HepG2 (cell line): ENCODE measurements around the gene C1orf21. TPM values are rescaled to one million over a fixed set of nuclear protein-coding genes. Genes with fewer than 3 reads are reported as not detected.

ENCODE experiments used
- ATAC-seq: fragments of 200-7000 bp; cut with Tn5 transposase; 3 replicates; pipeline ENCODE4 v1.9.1; 2020; ENCODE audit warnings: mild to moderate bottlenecking, moderate library complexity
- BruUV-seq: library from RNA; stranded (reverse); fragments of 400-500 nt; replicated peaks from 2 replicates; lab custom pipeline; 2021; lab: Mats Ljungman, UMichigan
- CTCF ChIA-PET: fragments of 300-600 bp; formaldehyde crosslinking; extraction: SDS; loops from one replicate; lab custom pipeline; 2021; ENCODE audit warnings: low total read pairs, inconsistent platforms, low intra/inter-chr PET ratio; lab: Yijun Ruan, JAX
- POLR2A ChIA-PET: fragments of 350-600 bp; sonication (Branson Sonifier 250); formaldehyde crosslinking; loops from one replicate; lab custom pipeline; 2020; ENCODE audit warnings: antibody characterized with exemption, inconsistent platforms; lab: Yijun Ruan, JAX
- DNase-seq: peaks from one replicate; pipeline ENCODE4 v3.0.0-alpha.2; 2015; ENCODE audit warnings: low spot score
- FAIRE-seq: peaks from 3 replicates; lab custom pipeline; 2011; peaks lifted over from hg19 to GRCh38; lab: Jason Lieb, UNC
- H2AFZ ChIP-seq: one replicate; pipeline ENCODE4 v1.6.1; 2011; ENCODE audit warnings: low read length, inconsistent platforms
- H3K27ac ChIP-seq: fragments of 300-600 bp; 3 replicates; pipeline ENCODE4 v1.8.0; 2011; ENCODE audit warnings: mixed run types, mild to moderate bottlenecking, mixed read lengths, low read length, inconsistent platforms; ENCODE audit not compliant: insufficient read depth; ENCODE audit errors: extremely low read length
- H3K27me3 ChIP-seq, 2 experiments: fragments of 200-600 bp in 1 of 2; 2 replicates in 1 of 2; 3 replicates in 1 of 2; pipeline versions ENCODE4 v1.6.0 to v1.8.0; 2011; ENCODE audit warnings: low read length in 2 of 2, mild to moderate bottlenecking in 2 of 2, moderate library complexity in 2 of 2, inconsistent platforms in 1 of 2; ENCODE audit not compliant: insufficient read depth in 2 of 2, control insufficient read depth in 1 of 2
- H3K36me3 ChIP-seq, 2 experiments: fragments of 200-600 bp in 1 of 2; replicated peaks in 1 of 2; 2 replicates in 1 of 2; 3 replicates in 1 of 2; pipeline versions ENCODE4 v1.5.1 to v1.8.0; 2011; ENCODE audit warnings: low read length in 2 of 2, inconsistent platforms in 1 of 2; ENCODE audit not compliant: insufficient read depth in 2 of 2, control insufficient read depth in 1 of 2
- H3K4me1 ChIP-seq: 2 replicates; pipeline ENCODE4 v1.5.1; 2012; ENCODE audit warnings: low read length, inconsistent platforms; ENCODE audit not compliant: insufficient read depth
- H3K4me2 ChIP-seq: 2 replicates; pipeline ENCODE4 v1.6.0; 2011; ENCODE audit warnings: low read depth, low read length, inconsistent platforms
- H3K4me3 ChIP-seq, 3 experiments: fragments of 200-600 bp in 1 of 3; sonication (generic), shearing (Covaris generic) in 1 of 3; replicated peaks in 1 of 3; 2 replicates each; pipeline ENCODE4 v1.5.1; 2011 to 2016; ENCODE audit warnings: low read length in 3 of 3, inconsistent platforms in 2 of 3, low read depth in 2 of 3, mild to moderate bottlenecking in 2 of 3, control low read depth in 1 of 3, mixed read lengths in 1 of 3; ENCODE audit not compliant: insufficient read depth in 1 of 3
- H3K79me2 ChIP-seq: one replicate; pipeline ENCODE4 v1.6.1; 2011; ENCODE audit warnings: low read length, inconsistent platforms; ENCODE audit not compliant: insufficient read depth
- H3K9ac ChIP-seq: 2 replicates; pipeline ENCODE4 v1.6.0; 2011; ENCODE audit warnings: mild to moderate bottlenecking, low read depth, low read length, inconsistent platforms; ENCODE audit not compliant: insufficient read depth
- H3K9me3 ChIP-seq: 2 replicates; pipeline ENCODE4 v1.5.1; 2012; ENCODE audit warnings: mild to moderate bottlenecking, low read length
- H4K20me1 ChIP-seq: 2 replicates; pipeline ENCODE4 v1.6.0; 2011; ENCODE audit warnings: inconsistent platforms, mild to moderate bottlenecking, low read length, moderate library complexity; ENCODE audit not compliant: insufficient read depth
- GABPA ChIP-seq, 2 experiments: IDR thresholded peaks; 2 replicates each; pipeline ENCODE4 v1.6.1; 2011 to 2016; ENCODE audit warnings: low read depth in 2 of 2, low read length in 1 of 2, missing biosample characterization in 1 of 2, missing genetic modification characterization in 1 of 2
- NR2C2 ChIP-seq: sonication (generic); formaldehyde crosslinking; IDR thresholded peaks from 2 replicates; pipeline ENCODE4 v1.4.0; 2020; ENCODE audit warnings: missing genetic modification reagents, mild to moderate bottlenecking, moderate library complexity, borderline replicate concordance
- RFXAP ChIP-seq: sonication (generic); formaldehyde crosslinking; IDR thresholded peaks from 2 replicates; pipeline ENCODE4 v1.4.0; 2020; ENCODE audit warnings: missing genetic modification reagents, borderline replicate concordance
- WGBS: methylation state at CpG from one replicate; pipeline ENCODE4 v1.1.6; 2017; ENCODE audit warnings: low lambda C conversion rate; 5-methylcytosine and 5-hydroxymethylcytosine counted together
- in situ Hi-C: cut with HindIII; loops from 2 replicates; pipeline ENCODE4 v1.10.0; 2017; ENCODE audit warnings: low pct_unique_long_range_greater_than_20kb; ENCODE audit not compliant: extremely low pct_ligation_motif_present
- intact Hi-C: fragments of 100-400 bp; cut with micrococcal nuclease; formaldehyde crosslinking; loops from one replicate; pipeline ENCODE4 v1.10.0; 2022; ENCODE audit not compliant: unreplicated experiment
- polyA plus RNA-seq, 8 experiments: library from polyadenylated mRNA; depleted of rRNA in 3 of 8; stranded (reverse) in 7 of 8; unstranded in 1 of 8; fragments of >200 nt; fragmentation: Illumina TruSeq in 4 of 8; extraction: Trizol in 4 of 8; gene quantifications; 2 replicates each; pipeline versions ENCODE4 v1.2.1 to v1.2.3, GENCODE V29; 2011 to 2016; ENCODE audit warnings: low read depth in 4 of 8, missing spikeins in 1 of 8, mixed read lengths in 1 of 8; ENCODE audit not compliant: insufficient read depth in 1 of 8
- total RNA-seq, 5 experiments: library from RNA; depleted of rRNA; stranded (reverse); fragments of >200 nt; fragmentation: Illumina TruSeq; extraction: Trizol; gene quantifications; 2 replicates each; pipeline ENCODE4 v1.2.3, GENCODE V29; 2016; ENCODE audit warnings: low read depth in 1 of 5
- TF ChIP-seq, protein P1 (sequence below): sonication (generic); formaldehyde crosslinking; IDR thresholded peaks from 2 replicates; pipeline ENCODE4 v1.5.1; 2020; ENCODE audit warnings: mild to moderate bottlenecking, missing genetic modification reagents, moderate library complexity

The C1orf21 gene
- total and polyA plus RNA-seq, 2 of the 13 experiments (the other 11 are each of a cell fraction or from before 2014, with no cell fraction given), result not detected

DNA sequence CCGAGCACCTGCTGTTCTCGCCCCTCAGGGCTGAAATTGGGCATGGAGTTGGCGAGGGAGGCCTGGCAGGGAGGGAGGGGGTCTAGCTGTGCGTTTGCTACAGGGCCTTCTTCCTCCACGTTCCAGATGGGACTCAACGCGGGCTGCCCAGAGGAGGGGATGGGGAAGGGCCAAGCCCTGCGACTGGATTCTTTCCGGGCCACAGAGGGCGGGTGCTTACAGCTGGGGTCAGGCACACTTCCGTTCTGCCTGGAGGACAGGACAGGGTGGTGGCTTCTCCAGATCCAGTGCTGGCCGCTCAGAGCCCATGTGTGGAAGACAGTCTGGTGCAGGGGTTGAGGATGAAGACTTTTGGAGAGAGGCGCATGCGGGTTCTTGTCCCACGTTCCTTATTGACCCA is 277.8 kb downstream of the C1orf21 start:
- ATAC-seq, result peak; percentile 38

More for the DNA sequence above, 277.8 kb downstream of the C1orf21 start:
- H3K27ac ChIP-seq, result no peak overlapping the region
- in situ Hi-C loops, result loop anchor here (25.0 kb wide), 1 partner anchor 577 kb away; no protein-coding TSS in a partner anchor
- intact Hi-C loops, result loop anchor here (1.0 kb wide), 1 partner anchor 589 kb away; no protein-coding TSS in a partner anchor
- H3K4me3 ChIP-seq, result peak overlapping the region in 1 of 3 experiments; percentile 48; a peak in 1 of 6 replicates
- DNase-seq (no peak), FAIRE-seq (no peak)
- peaks cover 0 to 11% of the 10 kb centered on the region in 2 experiments; a peak in 1 of 5 replicates for H3K27me3 ChIP-seq
- no peaks in the 10 kb centered on the region for H3K9me3 ChIP-seq
- 56% methylated on average over 9 of the region's 15 CpGs for WGBS
- BruUV-seq, result no TSS peak
- no peak overlapping the region for H2AFZ ChIP-seq
- no peaks in the 10 kb centered on the region for H3K79me2 ChIP-seq
- TF ChIP-seq, protein P1, sequence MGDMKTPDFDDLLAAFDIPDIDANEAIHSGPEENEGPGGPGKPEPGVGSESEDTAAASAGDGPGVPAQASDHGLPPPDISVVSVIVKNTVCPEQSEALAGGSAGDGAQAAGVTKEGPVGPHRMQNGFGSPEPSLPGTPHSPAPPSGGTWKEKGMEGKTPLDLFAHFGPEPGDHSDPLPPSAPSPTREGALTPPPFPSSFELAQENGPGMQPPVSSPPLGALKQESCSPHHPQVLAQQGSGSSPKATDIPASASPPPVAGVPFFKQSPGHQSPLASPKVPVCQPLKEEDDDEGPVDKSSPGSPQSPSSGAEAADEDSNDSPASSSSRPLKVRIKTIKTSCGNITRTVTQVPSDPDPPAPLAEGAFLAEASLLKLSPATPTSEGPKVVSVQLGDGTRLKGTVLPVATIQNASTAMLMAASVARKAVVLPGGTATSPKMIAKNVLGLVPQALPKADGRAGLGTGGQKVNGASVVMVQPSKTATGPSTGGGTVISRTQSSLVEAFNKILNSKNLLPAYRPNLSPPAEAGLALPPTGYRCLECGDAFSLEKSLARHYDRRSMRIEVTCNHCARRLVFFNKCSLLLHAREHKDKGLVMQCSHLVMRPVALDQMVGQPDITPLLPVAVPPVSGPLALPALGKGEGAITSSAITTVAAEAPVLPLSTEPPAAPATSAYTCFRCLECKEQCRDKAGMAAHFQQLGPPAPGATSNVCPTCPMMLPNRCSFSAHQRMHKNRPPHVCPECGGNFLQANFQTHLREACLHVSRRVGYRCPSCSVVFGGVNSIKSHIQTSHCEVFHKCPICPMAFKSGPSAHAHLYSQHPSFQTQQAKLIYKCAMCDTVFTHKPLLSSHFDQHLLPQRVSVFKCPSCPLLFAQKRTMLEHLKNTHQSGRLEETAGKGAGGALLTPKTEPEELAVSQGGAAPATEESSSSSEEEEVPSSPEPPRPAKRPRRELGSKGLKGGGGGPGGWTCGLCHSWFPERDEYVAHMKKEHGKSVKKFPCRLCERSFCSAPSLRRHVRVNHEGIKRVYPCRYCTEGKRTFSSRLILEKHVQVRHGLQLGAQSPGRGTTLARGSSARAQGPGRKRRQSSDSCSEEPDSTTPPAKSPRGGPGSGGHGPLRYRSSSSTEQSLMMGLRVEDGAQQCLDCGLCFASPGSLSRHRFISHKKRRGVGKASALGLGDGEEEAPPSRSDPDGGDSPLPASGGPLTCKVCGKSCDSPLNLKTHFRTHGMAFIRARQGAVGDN, result peak; percentile 11; the same call in 1 of the 2 replicates
- TF ChIP-seq RFXAP (CRISPR knock-in tag), result no peak
- TF ChIP-seq GABPA (IDR thresholded peaks at IDR 0.05; ENCODE audit: low read depth, low read length), result 0 out of 2 replicates have a peak, but pooled peaks have one; percentile 24
- no peak for TF ChIP-seq GABPA (CRISPR knock-in tag; IDR thresholded peaks at IDR 0.05; ENCODE audit: low read depth)
- TF ChIP-seq NR2C2, result peak; percentile 58; the same call in 1 of the 2 replicates
- no peaks in the 10 kb centered on the region for H4K20me1 ChIP-seq
- CTCF ChIA-PET, result no interaction called here
- POLR2A ChIA-PET, result no interaction called here
- no peaks in the 10 kb centered on the region for H3K36me3 ChIP-seq
- peak overlapping the region; percentile 66 for H3K4me2 ChIP-seq
- H3K4me1 ChIP-seq, result no peaks in the 10 kb centered on the region; the same call in 1 of the 2 replicates
- H3K9ac ChIP-seq, result no peak overlapping the region
